Lower leg skin (tissue), 4 donors: Measurements from ENCODE around the gene THSD4. TPM values are rescaled to one million over a fixed set of nuclear protein-coding genes. Genes with fewer than 3 reads are reported as not detected.

ENCODE experiments used
- DNase-seq, 2 donors: peaks; one replicate each; pipeline ENCODE4 v3.0.0-alpha.2; 2019; ENCODE audit warnings: low spot score in 2 of 2
- H3K4me3 ChIP-seq: fragments of 200-600 bp; sonication (generic); 2 replicates; pipeline ENCODE4 v1.5.1; 2017; ENCODE audit warnings: mild to moderate bottlenecking, low read depth; ENCODE audit not compliant: poor library complexity, severe bottlenecking
- CTCF ChIP-seq, 3 donors: fragments of 450-650 bp; IDR thresholded peaks; one replicate each; pipeline ENCODE4 v1.5.1; 2016; ENCODE audit warnings: antibody characterized with exemption in 3 of 3, mild to moderate bottlenecking in 3 of 3, moderate library complexity in 2 of 3
- POLR2A ChIP-seq, 2 donors: fragments of 450-650 bp; IDR thresholded peaks; one replicate each; pipeline ENCODE4 v1.6.1; 2016 to 2017; ENCODE audit warnings: antibody characterized with exemption in 2 of 2, mild to moderate bottlenecking in 1 of 2, moderate library complexity in 1 of 2
- WGBS, 2 donors: methylation state at CpG; one replicate each; pipeline ENCODE4 v1.1.5; 2018; 5-methylcytosine and 5-hydroxymethylcytosine counted together
- intact Hi-C: fragments of 100-400 bp; cut with DNase I; formaldehyde crosslinking; loops from one replicate; pipeline ENCODE4 v1.15.0; 2023; ENCODE audit warnings: low total_unique reads
- total RNA-seq, 4 donors: library from RNA; depleted of rRNA; stranded (reverse); fragments of >200 nt; gene quantifications; one replicate each; pipeline ENCODE4 v1.1.0, GENCODE V29; 2016

THSD4 gene
- total RNA-seq, 4 donors from 2014 or later = 9.3 to 39.2 (median 32.8) TPM

- no peak overlapping the region for H3K4me3 ChIP-seq
- intact Hi-C loops = loop anchor here (10.0 kb wide), 1 partner anchor 202 kb away; no protein-coding TSS in a partner anchor
- 86 to 89% methylated on average over 2 of the region's 2 CpGs for WGBS, 2 donors
- no peak for DNase-seq
- TF ChIP-seq POLR2A (IDR thresholded peaks at IDR 0.05) (no peak), CTCF (IDR thresholded peaks at IDR 0.05) (no peak)
Measured at GRCh38 chr15:71657141-71657540, 541.9 kb downstream of the THSD4 start.

GRCh38 chr15:71658036-71658435 lies 542.8 kb downstream of the THSD4 start:
- H3K4me3 ChIP-seq = no peak overlapping the region
- TF ChIP-seq POLR2A (IDR thresholded peaks at IDR 0.05) (no peak), CTCF (IDR thresholded peaks at IDR 0.05) (no peak)
- no peak for DNase-seq
- 83 to 89% methylated on average over 7 of the region's 7 CpGs for WGBS, 2 donors
- intact Hi-C loops = loop anchor here (10.0 kb wide), 1 partner anchor 203 kb away; no protein-coding TSS in a partner anchor

GRCh38 chr15:71658827-71659729 lies 543.8 kb downstream of the THSD4 start:
- TF ChIP-seq POLR2A (IDR thresholded peaks at IDR 0.05) (no peak), CTCF (IDR thresholded peaks at IDR 0.05) (no peak)
- intact Hi-C loops = loop anchor here (10.0 kb wide), 1 partner anchor 204 kb away; no protein-coding TSS in a partner anchor
- WGBS, 2 donors = 89 to 91% methylated on average over 2 of the region's 2 CpGs

GRCh38 chr15:71659730-71660067 lies 544.4 kb downstream of the THSD4 start:
- intact Hi-C loops = loop anchor here (10.0 kb wide), 1 partner anchor 205 kb away; no protein-coding TSS in a partner anchor

More at GRCh38 chr15:71658827-71659729, 543.8 kb downstream of the THSD4 start:
- no peak overlapping the region for H3K4me3 ChIP-seq
- DNase-seq = no peak

GRCh38 chr15:71660501-71660900 lies 545.2 kb downstream of the THSD4 start:
- TF ChIP-seq POLR2A (IDR thresholded peaks at IDR 0.05) (no peak), CTCF (IDR thresholded peaks at IDR 0.05) (no peak)
- no peak overlapping the region for H3K4me3 ChIP-seq
- intact Hi-C loops = no loop called here
- DNase-seq = no peak
- 49 to 71% methylated on average over 15 of the region's 15 CpGs for WGBS, 2 donors

More at GRCh38 chr15:71659730-71660067, 544.4 kb downstream of the THSD4 start:
- no peak for DNase-seq
- no peak overlapping the region for H3K4me3 ChIP-seq
- 84 to 86% methylated on average over 4 of the region's 4 CpGs for WGBS, 2 donors
- no peak for TF ChIP-seq CTCF (IDR thresholded peaks at IDR 0.05)
